Small intestine (tissue), 7 donors: Measurements from ENCODE around the gene KRT8. TPM values are rescaled to one million over a fixed set of nuclear protein-coding genes. Genes with fewer than 3 reads are reported as not detected.

ENCODE experiments used
- DNase-seq, 2 donors: peaks; one replicate each; pipeline versions ENCODE4 v3.0.0 to v3.0.0-alpha.2; 2013
- FAIRE-seq: peaks from 2 replicates; lab custom pipeline; 2012; peaks lifted over from hg19 to GRCh38; lab: Jason Lieb, UNC
- H3K27ac ChIP-seq, 3 donors: one replicate each; pipeline ENCODE4 v1.5.1; 2013; ENCODE audit warnings: low read length in 2 of 3, mild to moderate bottlenecking in 2 of 3, control low read depth in 1 of 3, inconsistent platforms in 1 of 3, low read depth in 1 of 3, moderate library complexity in 1 of 3
- H3K27me3 ChIP-seq, 3 donors: one replicate each; pipeline ENCODE4 v1.6.1; 2013; ENCODE audit warnings: low read length in 3 of 3, inconsistent platforms in 1 of 3; ENCODE audit not compliant: control insufficient read depth in 3 of 3, insufficient read depth in 3 of 3
- H3K36me3 ChIP-seq, 3 donors: one replicate each; pipeline ENCODE4 v1.6.1; 2013; ENCODE audit warnings: low read length in 3 of 3, inconsistent platforms in 1 of 3, low read depth in 1 of 3, mild to moderate bottlenecking in 1 of 3, moderate library complexity in 1 of 3; ENCODE audit not compliant: control insufficient read depth in 3 of 3, insufficient read depth in 2 of 3
- H3K4me1 ChIP-seq, 3 donors: one replicate each; pipeline ENCODE4 v1.6.1; 2013; ENCODE audit warnings: low read length in 2 of 3, inconsistent platforms in 1 of 3, low read depth in 1 of 3, mild to moderate bottlenecking in 1 of 3, moderate library complexity in 1 of 3; ENCODE audit not compliant: control insufficient read depth in 3 of 3, insufficient read depth in 2 of 3
- H3K4me3 ChIP-seq, 3 donors: one replicate each; pipeline ENCODE4 v1.5.1; 2013; ENCODE audit warnings: low read length in 3 of 3, control low read depth in 1 of 3, inconsistent platforms in 1 of 3, low read depth in 1 of 3, mild to moderate bottlenecking in 1 of 3, moderate library complexity in 1 of 3
- H3K9me3 ChIP-seq, 2 donors: one replicate each; pipeline ENCODE4 v1.6.1; 2013; ENCODE audit warnings: low read depth in 1 of 2, low read length in 1 of 2; ENCODE audit not compliant: control insufficient read depth in 2 of 2, insufficient read depth in 1 of 2
- WGBS, 3 donors: extraction: QIAGEN DNeasy Blood & Tissue Kit; methylation state at CpG; one replicate each; pipeline ENCODE4 v1.1.7; 2013; 5-methylcytosine and 5-hydroxymethylcytosine counted together
- polyA plus RNA-seq, 4 donors: library from polyadenylated mRNA; stranded (reverse) in 3 of 4; unstranded in 1 of 4; fragments of 200-250 nt in 3 of 4; fragments of 120-200 nt in 1 of 4; gene quantifications; one replicate each; pipeline versions ENCODE4 v1.2.1 to v1.2.3, GENCODE V29; 2013
- donor health status: healthy with polysubstance abuse.
- donor health status: control.
- donor health status: control.
- donor health status: Bipolar disorder and iron deficiency.
- donor health status: healthy.

The KRT8 gene
- polyA plus RNA-seq, 4 donors = 1,795 to 3,002 (median 2,423) TPM

- WGBS, 3 donors = 24 to 61% (median 45%) methylated on average over 11 of the region's 11 CpGs
- DNase-seq (peak; percentile 70 to 82), FAIRE-seq (no peak)
- H3K27me3 ChIP-seq = no peaks in the 10 kb centered on the region
- peaks cover 0 to 6% (median 0%) of the 10 kb centered on the region in 3 donors for H3K36me3 ChIP-seq
- H3K4me3 ChIP-seq = no peak overlapping the region
- peaks cover 3 to 57% (median 5%) of the 10 kb centered on the region in 3 donors for H3K4me1 ChIP-seq
- H3K27ac ChIP-seq = peak overlapping the region in 2 of 3 donors; percentile 55 to 84
- no peaks in the 10 kb centered on the region for H3K9me3 ChIP-seq
These were observed 37.4 kb upstream of the KRT8 start for GRCh38 chr12:52942066-52942900.

- WGBS, 3 donors = 49 to 92% (median 89%) methylated on average over 1 of the region's 1 CpG
- no peak overlapping the region for H3K27ac ChIP-seq
- no peaks in the 10 kb centered on the region for H3K9me3 ChIP-seq
- H3K27me3 ChIP-seq = no peaks in the 10 kb centered on the region
- H3K4me3 ChIP-seq = no peak overlapping the region
- H3K4me1 ChIP-seq = peaks cover 0 to 47% (median 2%) of the 10 kb centered on the region in 3 donors
- FAIRE-seq = no peak
- no peaks in the 10 kb centered on the region for H3K36me3 ChIP-seq
- DNase-seq = peak in 1 of 2 donors; percentile 26
These were observed 24.7 kb upstream of the KRT8 start for GRCh38 chr12:52929538-52929937.

GRCh38 chr12:52927964-52928363 is 23.1 kb upstream of the KRT8 start:
- FAIRE-seq = no peak
- peaks cover 0 to 55% (median 2%) of the 10 kb centered on the region in 3 donors for H3K4me1 ChIP-seq
- 32 to 78% (median 50%) methylated on average over 4 of the region's 4 CpGs for WGBS, 3 donors
- peak in 1 of 2 donors; percentile 25 for DNase-seq
- H3K36me3 ChIP-seq = no peaks in the 10 kb centered on the region
- peak overlapping the region; percentile 67 to 99 (median 93) for H3K27ac ChIP-seq
- no peaks in the 10 kb centered on the region for H3K9me3 ChIP-seq
- no peak overlapping the region for H3K4me3 ChIP-seq
- H3K27me3 ChIP-seq = no peaks in the 10 kb centered on the region

- peak overlapping the region; percentile 93 to 99 (median 98) for H3K27ac ChIP-seq
- DNase-seq = peak in 1 of 2 donors; percentile 81
These were observed 21.8 kb upstream of the KRT8 start for GRCh38 chr12:52926596-52927234.

GRCh38 chr12:52925717-52926595 is 21.1 kb upstream of the KRT8 start:
- no peaks in the 10 kb centered on the region for H3K27me3 ChIP-seq
- DNase-seq (peak; percentile 97 to 98), FAIRE-seq (no peak)
- 10 to 55% (median 28%) methylated on average over 7 of the region's 7 CpGs for WGBS, 3 donors
- H3K4me3 ChIP-seq = peak overlapping the region in 1 of 3 donors; percentile 21
- no peaks in the 10 kb centered on the region for H3K36me3 ChIP-seq
- no peaks in the 10 kb centered on the region for H3K9me3 ChIP-seq
- peak overlapping the region; percentile 93 to 99 (median 98) for H3K27ac ChIP-seq
- H3K4me1 ChIP-seq = peaks cover 0 to 65% (median 2%) of the 10 kb centered on the region in 3 donors

More at GRCh38 chr12:52926596-52927234, 21.8 kb upstream of the KRT8 start:
- Histone ChIP-seq H3K9me3 (no peaks in the 10 kb centered on the region), H3K36me3 (no peaks in the 10 kb centered on the region), H3K27me3 (no peaks in the 10 kb centered on the region), H3K4me1 (peaks cover 0 to 60% (median 2%) of the 10 kb centered on the region in 3 donors), H3K4me3 (peak overlapping the region in 1 of 3 donors; percentile 1)
- 17 to 59% (median 32%) methylated on average over 4 of the region's 4 CpGs for WGBS, 3 donors
- FAIRE-seq = no peak

GRCh38 chr12:52924764-52925716 is 20.2 kb upstream of the KRT8 start:
- H3K4me1 ChIP-seq = peaks cover 0 to 69% (median 2%) of the 10 kb centered on the region in 3 donors
- no peaks in the 10 kb centered on the region for H3K27me3 ChIP-seq
- DNase-seq = peak; percentile 91
- WGBS, 3 donors = 26 to 58% (median 40%) methylated on average over 11 of the region's 11 CpGs
- H3K9me3 ChIP-seq = no peaks in the 10 kb centered on the region
- no peak overlapping the region for H3K4me3 ChIP-seq
- no peaks in the 10 kb centered on the region for H3K36me3 ChIP-seq
- FAIRE-seq = no peak
- peak overlapping the region; percentile 93 to 98 (median 98) for H3K27ac ChIP-seq

- FAIRE-seq = no peak
These were observed 16.8 kb upstream of the KRT8 start for GRCh38 chr12:52921488-52922165.

More at GRCh38 chr12:52921488-52922165, 16.8 kb upstream of the KRT8 start:
- no peaks in the 10 kb centered on the region for H3K9me3 ChIP-seq
- peaks cover 2 to 41% (median 3%) of the 10 kb centered on the region in 3 donors for H3K4me1 ChIP-seq
- no peaks in the 10 kb centered on the region for H3K27me3 ChIP-seq
- WGBS, 3 donors = 70 to 89% (median 71%) methylated on average over 1 of the region's 1 CpG
- DNase-seq = no peak
- H3K36me3 ChIP-seq = no peaks in the 10 kb centered on the region
- no peak overlapping the region for H3K4me3 ChIP-seq
- H3K27ac ChIP-seq = no peak overlapping the region
